NCI-H187 treated with DMSO at 0.1 percent for 48 hours (cell line): ENCODE data around the gene FGFR3.
"Not testable (repeated sequence)": the region's sequence is repeated elsewhere in the genome, so short reads cannot be mapped to it uniquely, and the experiment has no call there.

Experiments used
- DNase-seq: peaks from one replicate; lab custom pipeline; 2025; lab: John Stamatoyannopoulos, UW

Gene FGFR3

GRCh38 chr4:1842339-1842895 is 49.3 kb downstream of the FGFR3 start:
- DNase-seq = no peak

GRCh38 chr4:1842993-1843448 is 49.9 kb downstream of the FGFR3 start:
- no peak for DNase-seq

GRCh38 chr4:1843852-1844251 is 50.8 kb downstream of the FGFR3 start:
- no peak for DNase-seq

GRCh38 chr4:1844618-1845017 is 51.5 kb downstream of the FGFR3 start:
- DNase-seq = not testable (repeated sequence)

GRCh38 chr4:1846580-1846979 is 53.5 kb downstream of the FGFR3 start:
- no peak for DNase-seq

- DNase-seq = no peak
Measured at GRCh38 chr4:1850276-1850675, 57.2 kb downstream of the FGFR3 start.

GRCh38 chr4:1851160-1851559 is 58.1 kb downstream of the FGFR3 start:
- no peak for DNase-seq

- no peak for DNase-seq
Measured at GRCh38 chr4:1851575-1852410, 58.7 kb downstream of the FGFR3 start.

GRCh38 chr4:1852904-1853623 is 60.0 kb downstream of the FGFR3 start:
- DNase-seq = no peak

GRCh38 chr4:1854752-1855151 is 61.7 kb downstream of the FGFR3 start:
- DNase-seq = no peak

- DNase-seq = no peak
Measured at GRCh38 chr4:1855333-1856070, 62.4 kb downstream of the FGFR3 start.

- DNase-seq = peak; percentile 80
Measured at GRCh38 chr4:1856071-1856942, 63.2 kb downstream of the FGFR3 start, which contains the start of gene LETM1. Gene LETM1, minus strand, starts transcription at chr4:1856156. Its CDS starts 206 bp downstream, at chr4:1855950.

- no peak for DNase-seq
Measured at GRCh38 chr4:1856943-1857699, 64.0 kb downstream of the FGFR3 start.

- DNase-seq = no peak
Measured at GRCh38 chr4:1857931-1858330, 64.8 kb downstream of the FGFR3 start.
